Activated T-helper 1 cell treated with Interleukin-2 at 50 U/mL for 16 hours (primary cell): ENCODE results near the gene TRH.
"Not testable (repeated sequence)": the region's sequence is repeated elsewhere in the genome, so short reads cannot be mapped to it uniquely, and the experiment has no call there.

ENCODE experiments used
- DNase-seq: peaks from one replicate; pipeline ENCODE4 v3.0.0-alpha.2; 2020; ENCODE audit warnings: low read depth

The TRH gene

GRCh38 chr3:129965937-129966336, 8.6 kb upstream of the TRH start:
- no peak for DNase-seq

- DNase-seq: no peak
Observed at GRCh38 chr3:129966876-129967275, 7.6 kb upstream of the TRH start.

- DNase-seq: no peak
Observed at GRCh38 chr3:129967761-129968160, 6.8 kb upstream of the TRH start.

- no peak for DNase-seq
Observed at GRCh38 chr3:129971351-129972052, 3.0 kb upstream of the TRH start.

- no peak for DNase-seq
Observed at GRCh38 chr3:129972301-129972700, 2.2 kb upstream of the TRH start.

GRCh38 chr3:129973853-129974563, 512 bp upstream of the TRH start:
- no peak for DNase-seq

- DNase-seq: no peak
Observed at GRCh38 chr3:129974833-129975704, 549 bp downstream of the TRH start.

- no peak for DNase-seq
Observed at GRCh38 chr3:129975705-129976048, 1.2 kb downstream of the TRH start.

- no peak for DNase-seq
Observed at GRCh38 chr3:129976286-129976685, 1.8 kb downstream of the TRH start.

GRCh38 chr3:129978123-129978522, 3.6 kb downstream of the TRH start:
- DNase-seq: no peak

GRCh38 chr3:129979905-129980304, 5.4 kb downstream of the TRH start:
- no peak for DNase-seq

- DNase-seq: no peak
Observed at GRCh38 chr3:129983561-129983960, 9.0 kb downstream of the TRH start.

- no peak for DNase-seq
Observed at GRCh38 chr3:129984125-129984524, 9.6 kb downstream of the TRH start.

GRCh38 chr3:129985113-129985512, 10.6 kb downstream of the TRH start:
- no peak for DNase-seq

GRCh38 chr3:129988429-129988828, 13.9 kb downstream of the TRH start:
- no peak for DNase-seq

- DNase-seq: no peak
Observed at GRCh38 chr3:129989414-129989813, 14.9 kb downstream of the TRH start.

- DNase-seq: no peak
Observed at GRCh38 chr3:129992781-129993180, 18.3 kb downstream of the TRH start.

GRCh38 chr3:129994883-129995559, 20.5 kb downstream of the TRH start:
- DNase-seq: no peak

- DNase-seq: no peak
Observed at GRCh38 chr3:129996073-129996472, 21.6 kb downstream of the TRH start.

GRCh38 chr3:129999176-129999575, 24.7 kb downstream of the TRH start:
- not testable (repeated sequence) for DNase-seq

- peak; percentile 63 for DNase-seq
Observed at GRCh38 chr3:130002666-130003598, 28.4 kb downstream of the TRH start.
